Thyroid gland (tissue), 4 donors: ENCODE measurements around the gene TAF9.

Experiments used
- CTCF ChIP-seq, 6 experiments: fragments of 200-600 bp in 3 of 6; fragments of 450-650 bp in 3 of 6; sonication (generic) in 3 of 6; IDR thresholded peaks; one replicate each; pipeline ENCODE4 v1.5.1; 2016 to 2019; ENCODE audit warnings: antibody characterized with exemption in 6 of 6, mild to moderate bottlenecking in 2 of 6, inconsistent platforms in 1 of 6, moderate library complexity in 1 of 6
- POLR2A ChIP-seq, 2 donors: fragments of 450-650 bp; IDR thresholded peaks; one replicate each; pipeline ENCODE4 v1.6.1; 2017; ENCODE audit warnings: antibody characterized with exemption in 2 of 2, mild to moderate bottlenecking in 2 of 2, moderate library complexity in 1 of 2

- TF ChIP-seq CTCF (IDR thresholded peaks at IDR 0.05) (no peak), POLR2A (IDR thresholded peaks at IDR 0.05) (no peak)
Measured at GRCh38 chr5:69372394-69372793, 3.1 kb upstream of the TAF9 start.
